ENCODE data around the gene OR5M11.
"Not testable (repeated sequence)": the region's sequence is repeated elsewhere in the genome, so short reads cannot be mapped to it uniquely, and the experiment has no call there.

The OR5M11 gene

GRCh38 chr11:56543157-56543556, at the start of gene OR5M11:
OR5M11 (minus strand) TSS chr11:56543257; CDS start chr11:56543257, 0 bp downstream.
- no peak for DNase-seq (ENCODE audit: low read depth, low spot score)
- in situ Hi-C loops (cut with HindIII; ENCODE audit: low sequenced_read_pairs): no loop called here
- no peak within 1 kb of the TSS for H3K4me3 ChIP-seq (ENCODE audit: low read depth, low read length)

GRCh38 chr11:56592088-56592717, 49.1 kb upstream of the OR5M11 start:
- DNase-seq (ENCODE audit: low read depth, low spot score); in situ Hi-C loops (cut with HindIII; ENCODE audit: low sequenced_read_pairs): not testable (repeated sequence)

More at GRCh38 chr11:56543157-56543556, at the start of gene OR5M11:
- TF ChIP-seq CTCF (IDR thresholded peaks at IDR 0.05; ENCODE audit: low read depth, low read length): no peak

GRCh38 chr11:56577621-56578020, 34.6 kb upstream of the OR5M11 start, which contains the start of gene OR5M10:
OR5M10 (minus strand) TSS chr11:56577721; CDS start chr11:56577721, 0 bp downstream.
- no peak within 1 kb of the TSS for H3K4me3 ChIP-seq (ENCODE audit: low read depth, low read length)
- no peak for DNase-seq (ENCODE audit: low read depth, low spot score)
- in situ Hi-C loops (cut with HindIII; ENCODE audit: low sequenced_read_pairs): no loop called here
- no peak for TF ChIP-seq CTCF (IDR thresholded peaks at IDR 0.05; ENCODE audit: low read depth, low read length)

More at GRCh38 chr11:56592088-56592717, 49.1 kb upstream of the OR5M11 start:
- not testable (repeated sequence) for H3K4me3 ChIP-seq (ENCODE audit: low read depth, low read length)

GRCh38 chr11:56558574-56558973, 15.5 kb upstream of the OR5M11 start:
- in situ Hi-C loops (cut with HindIII; ENCODE audit: low sequenced_read_pairs): no loop called here
- no peak overlapping the region for H3K4me3 ChIP-seq (ENCODE audit: low read depth, low read length)
- TF ChIP-seq CTCF (IDR thresholded peaks at IDR 0.05; ENCODE audit: low read depth, low read length): no peak
- DNase-seq (ENCODE audit: low read depth, low spot score): no peak

- H3K4me3 ChIP-seq (ENCODE audit: low read depth, low read length); DNase-seq (ENCODE audit: low read depth, low spot score); in situ Hi-C loops (cut with HindIII; ENCODE audit: low sequenced_read_pairs): not testable (repeated sequence)
Observed at GRCh38 chr11:56554691-56555090, 11.6 kb upstream of the OR5M11 start.

GRCh38 chr11:56545531-56545930, 2.5 kb upstream of the OR5M11 start:
- no peak for DNase-seq (ENCODE audit: low read depth, low spot score)
- in situ Hi-C loops (cut with HindIII; ENCODE audit: low sequenced_read_pairs): no loop called here
- no peak overlapping the region for H3K4me3 ChIP-seq (ENCODE audit: low read depth, low read length)

GRCh38 chr11:56543739-56544138, 682 bp upstream of the OR5M11 start:
- in situ Hi-C loops (cut with HindIII; ENCODE audit: low sequenced_read_pairs): no loop called here

More at GRCh38 chr11:56545531-56545930, 2.5 kb upstream of the OR5M11 start:
- TF ChIP-seq CTCF (IDR thresholded peaks at IDR 0.05; ENCODE audit: low read depth, low read length): no peak

More at GRCh38 chr11:56543739-56544138, 682 bp upstream of the OR5M11 start:
- no peak overlapping the region for H3K4me3 ChIP-seq (ENCODE audit: low read depth, low read length)
- no peak for TF ChIP-seq CTCF (IDR thresholded peaks at IDR 0.05; ENCODE audit: low read depth, low read length)
- DNase-seq (ENCODE audit: low read depth, low spot score): no peak
